ENCODE data around the gene CD300A. TPM values are rescaled to one million over a fixed set of nuclear protein-coding genes. Genes with fewer than 3 reads are reported as not detected.

CD300A gene
- total RNA-seq, 1 donor = not detected

- TF ChIP-seq, protein P1, sequence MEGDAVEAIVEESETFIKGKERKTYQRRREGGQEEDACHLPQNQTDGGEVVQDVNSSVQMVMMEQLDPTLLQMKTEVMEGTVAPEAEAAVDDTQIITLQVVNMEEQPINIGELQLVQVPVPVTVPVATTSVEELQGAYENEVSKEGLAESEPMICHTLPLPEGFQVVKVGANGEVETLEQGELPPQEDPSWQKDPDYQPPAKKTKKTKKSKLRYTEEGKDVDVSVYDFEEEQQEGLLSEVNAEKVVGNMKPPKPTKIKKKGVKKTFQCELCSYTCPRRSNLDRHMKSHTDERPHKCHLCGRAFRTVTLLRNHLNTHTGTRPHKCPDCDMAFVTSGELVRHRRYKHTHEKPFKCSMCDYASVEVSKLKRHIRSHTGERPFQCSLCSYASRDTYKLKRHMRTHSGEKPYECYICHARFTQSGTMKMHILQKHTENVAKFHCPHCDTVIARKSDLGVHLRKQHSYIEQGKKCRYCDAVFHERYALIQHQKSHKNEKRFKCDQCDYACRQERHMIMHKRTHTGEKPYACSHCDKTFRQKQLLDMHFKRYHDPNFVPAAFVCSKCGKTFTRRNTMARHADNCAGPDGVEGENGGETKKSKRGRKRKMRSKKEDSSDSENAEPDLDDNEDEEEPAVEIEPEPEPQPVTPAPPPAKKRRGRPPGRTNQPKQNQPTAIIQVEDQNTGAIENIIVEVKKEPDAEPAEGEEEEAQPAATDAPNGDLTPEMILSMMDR (IDR thresholded peaks at IDR 0.05; ENCODE audit: insufficient read depth, low read length) = no peak
- DNase-seq (ENCODE audit: low read depth) = no peak
- no peak overlapping the region for H3K4me3 ChIP-seq (ENCODE audit: low read depth, low read length)
These were observed 55.3 kb downstream of the CD300A start for GRCh38 chr17:74521701-74522201.

DNA sequence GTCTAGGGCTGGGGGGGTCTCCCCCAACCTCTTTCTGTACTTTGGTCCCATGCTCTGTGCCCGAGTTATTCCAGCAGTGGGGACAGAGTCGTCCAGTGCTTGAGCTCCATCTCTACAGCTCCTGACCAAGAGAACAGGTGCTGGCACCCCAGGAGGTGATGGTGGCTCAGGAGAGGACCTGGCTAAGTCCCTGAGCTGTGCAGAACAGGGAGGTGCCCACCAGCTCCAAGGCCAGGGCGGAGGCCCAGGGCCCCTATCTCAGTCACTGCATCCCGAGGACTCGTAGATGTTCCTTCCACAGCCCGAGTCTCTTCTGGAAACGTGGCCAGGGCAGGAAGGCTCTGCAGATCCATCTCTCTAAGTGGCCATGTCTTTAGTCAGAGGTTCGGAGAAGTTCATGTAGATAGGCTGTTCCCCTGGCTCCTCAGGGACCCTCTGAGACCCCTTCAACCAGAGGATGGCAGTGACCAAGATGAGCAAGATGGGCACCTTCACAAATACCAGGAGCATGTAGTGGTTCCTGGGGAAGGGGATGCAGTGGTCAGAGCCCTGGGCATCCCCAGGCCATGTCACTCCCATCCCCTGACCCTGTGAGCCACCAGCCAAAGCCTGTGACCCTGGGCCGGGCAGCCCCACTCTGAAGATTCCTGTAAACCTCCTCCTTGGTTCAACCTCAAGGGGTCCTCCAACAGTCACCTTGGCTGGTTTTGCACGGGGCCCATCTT, 56.1 kb downstream of the CD300A start:
- no peak for DNase-seq (ENCODE audit: low read depth)
- no peak overlapping the region for H3K4me3 ChIP-seq (ENCODE audit: low read depth, low read length)
- TF ChIP-seq, protein P1 (IDR thresholded peaks at IDR 0.05; ENCODE audit: insufficient read depth, low read length) = no peak

- no peak overlapping the region for H3K4me3 ChIP-seq (ENCODE audit: low read depth, low read length)
- no peak for DNase-seq (ENCODE audit: low read depth)
- TF ChIP-seq, protein P1 (IDR thresholded peaks at IDR 0.05; ENCODE audit: insufficient read depth, low read length) = no peak
These were observed 56.9 kb downstream of the CD300A start for GRCh38 chr17:74523308-74523707.

DNA sequence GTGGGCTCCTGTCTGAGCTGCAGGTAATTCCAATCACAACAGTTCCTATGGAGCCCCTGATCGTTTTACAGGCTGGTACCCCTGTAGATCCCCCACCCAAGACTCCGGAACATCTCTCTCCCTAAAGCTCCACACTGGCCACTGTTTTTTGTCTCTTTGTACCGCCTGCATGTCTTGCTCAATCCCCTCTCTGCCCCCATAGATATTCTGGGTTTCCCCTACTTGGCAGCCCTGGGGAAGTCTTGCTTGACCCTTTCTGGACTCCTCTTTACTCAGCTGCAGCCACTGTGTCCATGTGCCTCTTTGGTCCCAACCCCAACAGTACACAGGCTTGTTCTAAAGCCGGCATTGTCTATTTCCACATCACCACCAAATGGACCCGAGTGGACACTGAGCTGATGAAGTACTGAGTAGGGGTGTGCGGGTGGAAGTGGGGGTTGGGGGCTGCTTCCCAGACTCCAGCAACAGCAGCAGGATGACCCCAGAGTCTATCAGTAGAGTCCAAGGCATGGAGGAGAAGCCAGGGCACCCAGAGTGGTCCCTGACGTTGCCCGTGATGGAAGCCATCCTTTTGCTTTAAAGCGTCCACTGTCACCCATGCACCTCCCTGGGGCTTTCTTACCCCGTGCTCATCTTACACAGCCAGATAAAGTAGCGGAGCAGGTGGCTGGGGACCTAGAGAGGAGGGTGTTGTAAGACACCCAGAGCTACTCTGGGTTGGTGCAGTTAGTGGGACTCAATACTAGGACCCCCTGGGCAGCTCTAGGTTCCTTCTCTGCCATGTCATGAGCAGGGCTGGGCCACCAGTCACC, 58.4 kb downstream of the CD300A start:
- DNase-seq (ENCODE audit: low read depth) = no peak
- TF ChIP-seq, protein P1 (IDR thresholded peaks at IDR 0.05; ENCODE audit: insufficient read depth, low read length) = no peak
- no peak overlapping the region for H3K4me3 ChIP-seq (ENCODE audit: low read depth, low read length)

- no peak for DNase-seq (ENCODE audit: low read depth)
- H3K4me3 ChIP-seq (ENCODE audit: low read depth, low read length) = no peak overlapping the region
- TF ChIP-seq, protein P1 (IDR thresholded peaks at IDR 0.05; ENCODE audit: insufficient read depth, low read length) = no peak
These were observed 59.0 kb downstream of the CD300A start for GRCh38 chr17:74525465-74525725.

DNA sequence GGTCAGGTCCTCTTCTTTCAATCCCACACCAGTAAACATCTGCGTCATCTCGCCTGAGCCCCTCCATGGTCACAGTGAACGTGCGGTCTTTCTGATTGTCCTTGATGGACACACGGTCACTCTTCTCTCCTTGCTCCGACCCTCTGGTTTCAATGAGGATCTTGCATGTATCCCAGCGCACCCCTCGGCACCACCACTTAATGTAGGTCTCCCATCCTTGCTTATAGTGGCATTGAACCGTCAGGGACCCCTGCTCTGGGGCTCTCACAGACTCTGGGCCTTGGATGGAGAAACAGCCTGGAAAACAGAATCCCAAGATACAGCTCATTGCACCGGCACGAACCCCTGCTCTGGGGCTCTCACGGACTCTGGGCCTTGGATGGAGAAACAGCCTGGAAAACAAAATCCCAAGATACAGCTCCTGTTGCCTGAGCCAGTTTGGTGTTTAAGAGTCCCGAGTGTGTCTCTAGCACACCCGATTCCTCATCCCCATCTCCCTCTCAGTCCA, 59.4 kb downstream of the CD300A start:
- H3K4me3 ChIP-seq (ENCODE audit: low read depth, low read length) = no peak overlapping the region
- TF ChIP-seq, protein P1 (IDR thresholded peaks at IDR 0.05; ENCODE audit: insufficient read depth, low read length) = no peak
- DNase-seq (ENCODE audit: low read depth) = no peak
